ENCODE results near the gene DMRT1. TPM values are rescaled to one million over a fixed set of nuclear protein-coding genes. Genes with fewer than 3 reads are reported as not detected.

The DMRT1 gene
- total and polyA plus RNA-seq, 9 of the 15 experiments (the other 6 are each of a cell fraction or from before 2014, with no cell fraction given), result not detected

DNA sequence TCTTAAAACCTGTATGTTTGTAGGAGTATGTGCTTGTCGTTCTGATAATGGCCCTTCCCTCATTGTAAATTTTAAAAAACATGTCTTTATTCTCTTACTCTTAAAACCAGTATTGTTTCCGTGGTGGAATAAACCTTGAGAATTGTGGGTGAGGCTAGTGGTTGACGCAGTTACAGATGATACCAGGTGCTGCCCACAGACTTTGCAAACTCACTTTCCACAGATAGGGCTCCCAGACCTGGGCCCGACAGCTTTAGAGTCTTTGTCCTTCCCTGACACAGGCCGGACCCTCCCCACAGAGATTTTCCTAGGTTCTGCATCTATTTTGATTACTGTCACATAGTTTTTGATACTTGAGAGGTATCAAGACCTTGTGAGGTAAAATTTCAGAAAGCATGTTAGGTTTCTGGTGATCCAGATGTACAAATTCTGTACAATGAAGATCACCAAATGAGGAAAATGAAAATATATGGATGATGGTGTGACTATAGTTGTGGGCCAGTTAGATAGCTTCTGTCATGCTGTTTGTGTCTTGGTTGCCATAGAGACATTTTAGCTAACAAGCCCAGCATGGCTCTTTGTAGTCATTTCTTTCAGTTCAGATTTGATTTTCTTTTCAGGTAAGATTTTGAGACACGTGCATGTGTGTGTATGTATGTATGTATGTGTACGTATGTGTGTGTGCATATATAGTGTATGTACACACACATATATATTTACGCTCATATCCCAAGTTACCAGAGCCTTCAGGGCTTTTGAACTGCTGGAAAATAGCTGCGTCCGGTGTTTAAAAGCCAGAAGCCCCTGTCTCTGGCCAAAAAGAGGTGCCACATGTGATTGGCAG is 33.8 kb downstream of the DMRT1 start:
- no peak for ATAC-seq
- no peaks in the 10 kb centered on the region for H3K79me2 ChIP-seq (ENCODE audit: control insufficient read depth, insufficient read depth, low read length)
- no peak overlapping the region for H3K4me2 ChIP-seq (ENCODE audit: insufficient read depth, low read length)
- FAIRE-seq, result no peak
- H3K4me1 ChIP-seq (replicated peaks in 1 of 2; ENCODE audit: control insufficient read depth in 2 of 2, insufficient read depth in 2 of 2, low read length in 2 of 2), result no peaks in the 10 kb centered on the region
- no peak for TF ChIP-seq ZNF133 (CRISPR knock-in tag; IDR thresholded peaks at IDR 0.05)
- TF ChIP-seq RFX1 (IDR thresholded peaks at IDR 0.05), result 0 out of 2 replicates have a peak, but pooled peaks have one; percentile 7
- in situ Hi-C loops (cut with MboI), result no loop called here
- no peaks in the 10 kb centered on the region for H3K36me3 ChIP-seq (ENCODE audit: control insufficient read depth, insufficient read depth, low read length)
- H3K9me1 ChIP-seq (ENCODE audit: control insufficient read depth, insufficient read depth, low read length), result no peaks in the 10 kb centered on the region
- no peak overlapping the region for H3K9ac ChIP-seq (ENCODE audit: insufficient read depth in 1 of 2, low read depth in 2 of 2, low read length in 2 of 2)
- no TSS peak for BruUV-seq (replicated peaks)
- H3K27ac ChIP-seq (ENCODE audit: extremely low read depth, low read depth, low read length), result no peak overlapping the region
- intact Hi-C loops (cut with micrococcal nuclease), result no loop called here
- DNase-seq (ENCODE audit: extremely low read depth in 1 of 4, low spot score in 3 of 4), result no peak
- 2% methylated on average over 10 of the region's 10 CpGs for WGBS (ENCODE audit: insufficient coverage, low coverage, missing lambda C conversion rate)
- POLR2A ChIA-PET, result no interaction called here
- H3K27me3 ChIP-seq (ENCODE audit: control insufficient read depth in 2 of 2, insufficient read depth in 2 of 2, low read length in 2 of 2), result no peaks in the 10 kb centered on the region
- no peaks in the 10 kb centered on the region for H3K9me3 ChIP-seq (replicated peaks; ENCODE audit: control insufficient read depth, insufficient read depth, low read depth, low read length)
- no peaks in the 10 kb centered on the region for H4K20me1 ChIP-seq (replicated peaks; ENCODE audit: control insufficient read depth, insufficient read depth, low read length)
- no peak overlapping the region for H3K4me3 ChIP-seq
- H2AFZ ChIP-seq (ENCODE audit: low read depth, low read length), result no peak overlapping the region
- CTCF ChIA-PET (ENCODE audit: low intra/inter-chr PET ratio), result no interaction called here

DNA sequence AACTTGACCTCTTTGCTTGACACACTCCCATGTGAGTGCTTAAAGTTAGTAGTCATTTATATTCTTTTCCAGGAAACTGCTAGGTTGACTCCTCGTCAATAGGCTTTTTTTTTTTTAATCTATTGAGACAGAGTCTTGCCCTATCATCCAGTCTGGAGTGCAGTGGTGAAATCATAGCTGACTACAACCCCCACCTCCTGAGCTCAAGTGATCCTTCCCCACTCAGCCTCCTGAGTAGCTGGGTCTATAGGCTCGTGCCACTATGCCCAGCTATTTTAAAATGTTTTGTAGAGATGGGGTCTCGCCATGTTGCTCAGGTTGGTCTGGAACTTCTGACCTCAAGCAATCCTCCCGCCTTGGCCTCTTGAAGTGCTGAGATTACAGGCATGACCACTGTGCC is 34.9 kb downstream of the DMRT1 start:
- no peaks in the 10 kb centered on the region for H3K36me3 ChIP-seq (ENCODE audit: control insufficient read depth, insufficient read depth, low read length)
- no peak overlapping the region for H3K27ac ChIP-seq (ENCODE audit: extremely low read depth, low read depth, low read length)
- H3K4me2 ChIP-seq (ENCODE audit: insufficient read depth, low read length), result no peak overlapping the region
- in situ Hi-C loops (cut with MboI) (no loop called here), intact Hi-C loops (cut with micrococcal nuclease) (no loop called here)
- no peaks in the 10 kb centered on the region for H3K9me3 ChIP-seq (replicated peaks; ENCODE audit: control insufficient read depth, insufficient read depth, low read depth, low read length)
- ChIA-PET POLR2A (interaction anchor here (0.6 kb wide), 1 partner anchor 11 kb away, joined by 3 read pairs; no protein-coding TSS in a partner anchor), CTCF (ENCODE audit: low intra/inter-chr PET ratio) (no interaction called here)
- BruUV-seq (replicated peaks), result no TSS peak
- FAIRE-seq (no peak), ATAC-seq (no peak), DNase-seq (ENCODE audit: extremely low read depth in 1 of 4, low spot score in 3 of 4) (no peak)
- no peak overlapping the region for H2AFZ ChIP-seq (ENCODE audit: low read depth, low read length)
- no peaks in the 10 kb centered on the region for H3K4me1 ChIP-seq (replicated peaks in 1 of 2; ENCODE audit: control insufficient read depth in 2 of 2, insufficient read depth in 2 of 2, low read length in 2 of 2)
- no peaks in the 10 kb centered on the region for H3K79me2 ChIP-seq (ENCODE audit: control insufficient read depth, insufficient read depth, low read length)
- TF ChIP-seq ZNF197 (CRISPR knock-in tag; IDR thresholded peaks at IDR 0.05; ENCODE audit: low read depth), result no peak
- TF ChIP-seq MECOM (CRISPR knock-in tag; IDR thresholded peaks at IDR 0.05), result no peak
- no peak for TF ChIP-seq FOXJ3 (CRISPR knock-in tag; IDR thresholded peaks at IDR 0.05)
- no peak for TF ChIP-seq PHB (CRISPR knock-in tag; IDR thresholded peaks at IDR 0.05)
- no peak for TF ChIP-seq ZNF175 (CRISPR knock-in tag; IDR thresholded peaks at IDR 0.05; ENCODE audit: low read depth)
- TF ChIP-seq, protein P1, sequence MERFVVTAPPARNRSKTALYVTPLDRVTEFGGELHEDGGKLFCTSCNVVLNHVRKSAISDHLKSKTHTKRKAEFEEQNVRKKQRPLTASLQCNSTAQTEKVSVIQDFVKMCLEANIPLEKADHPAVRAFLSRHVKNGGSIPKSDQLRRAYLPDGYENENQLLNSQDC (CRISPR knock-in tag; IDR thresholded peaks at IDR 0.05), result no peak
- no peak for TF ChIP-seq RAD51 (IDR thresholded peaks at IDR 0.05; ENCODE audit: borderline replicate concordance, low read depth)
- H4K20me1 ChIP-seq (replicated peaks; ENCODE audit: control insufficient read depth, insufficient read depth, low read length), result no peaks in the 10 kb centered on the region
- no peak overlapping the region for H3K9ac ChIP-seq (ENCODE audit: insufficient read depth in 1 of 2, low read depth in 2 of 2, low read length in 2 of 2)
- no peaks in the 10 kb centered on the region for H3K9me1 ChIP-seq (ENCODE audit: control insufficient read depth, insufficient read depth, low read length)
- no peaks in the 10 kb centered on the region for H3K27me3 ChIP-seq (ENCODE audit: control insufficient read depth in 2 of 2, insufficient read depth in 2 of 2, low read length in 2 of 2)
- no peak overlapping the region for H3K4me3 ChIP-seq
- WGBS (ENCODE audit: insufficient coverage, low coverage, missing lambda C conversion rate), result 0% methylated on average over 4 of the region's 4 CpGs

All from K562 (cell line).